Pancreas (tissue), 10 donors: Measurements from ENCODE around the gene HMG20B. TPM values are rescaled to one million over a fixed set of nuclear protein-coding genes. Genes with fewer than 3 reads are reported as not detected.
A peak's percentile ranks its signal among the peaks of the same experiment; 100 is the strongest.

Source experiments
- ATAC-seq, 4 donors: fragments of 200-7000 bp; cut with Tn5 transposase; one replicate each; pipeline versions ENCODE4 v1.8.0 to v1.9.1; 2020; ENCODE audit warnings: mild to moderate bottlenecking in 4 of 4, moderate library complexity in 4 of 4
- DNase-seq, 6 donors: peaks; one replicate each; pipeline ENCODE4 v3.0.0-alpha.2; 2020
- FAIRE-seq: peaks from 2 replicates; lab custom pipeline; 2012; peaks lifted over from hg19 to GRCh38; lab: Jason Lieb, UNC
- H3K27ac ChIP-seq, 4 donors: fragments of 200-600 bp; sonication (generic); 1 replicate in 3 of 4; 2 replicates in 1 of 4; pipeline versions ENCODE4 v1.5.0 to v1.8.0; 2020
- H3K27me3 ChIP-seq, 4 donors: fragments of 200-600 bp; one replicate each; pipeline ENCODE4 v1.8.0; 2021
- H3K36me3 ChIP-seq, 3 donors: fragments of 200-600 bp; sonication (generic) in 1 of 3; one replicate each; pipeline versions ENCODE4 v1.5.0 to v1.8.0; 2020 to 2021
- H3K4me1 ChIP-seq, 3 donors: fragments of 200-600 bp; one replicate each; pipeline ENCODE4 v1.8.0; 2021
- H3K4me3 ChIP-seq, 4 donors: fragments of 200-600 bp; sonication (generic) in 2 of 4; one replicate each; pipeline versions ENCODE4 v1.5.0 to v1.8.0; 2020 to 2021
- H3K9me3 ChIP-seq, 4 donors: fragments of 200-600 bp; one replicate each; pipeline ENCODE4 v1.8.0; 2021
- WGBS, 2 donors: extraction: QIAGEN DNeasy Blood & Tissue Kit; methylation state at CpG; one replicate each; pipeline ENCODE4 v1.1.7; 2013; 5-methylcytosine and 5-hydroxymethylcytosine counted together
- intact Hi-C, 3 donors: fragments of 100-400 bp; cut with DNase I; formaldehyde crosslinking; loops; one replicate each; pipeline versions ENCODE4 v1.11.1 to v1.14.2; 2022
- polyA plus RNA-seq, 2 donors: library from polyadenylated mRNA; stranded (reverse); fragments of 200-250 nt; gene quantifications; one replicate each; pipeline ENCODE4 v1.2.3, GENCODE V29; 2013
- total RNA-seq, 6 donors: library from RNA; stranded (reverse); fragmentation: NEBNext Ultra II Directional in 4 of 6; extraction: Animal tissue kit (Norgen Biotek cat#: 25700) in 4 of 6; gene quantifications; one replicate each; pipeline versions ENCODE4 v1.2.1 to v1.2.4, GENCODE V29; 2021 to 2023
- TF ChIP-seq, protein P1 (sequence below), 4 donors: fragments of 200-600 bp; sonication (generic) in 3 of 4; IDR thresholded peaks; one replicate each; pipeline versions ENCODE4 v1.5.0 to v1.8.0; 2021; ENCODE audit warnings: antibody characterized with exemption in 4 of 4
- donor health status: healthy with polysubstance abuse.
- donor health status: DM: no; HTN: no; CAD: no; lungs with moderate emphysema.
- donor health status: DM: no; HTN: no; CAD: no.
- donor health status: control.
- donor health status: control.
- donor health status: Bipolar disorder and iron deficiency.
- donor health status: DM: yes; HTN: yes; CAD: no.
- donor health status: DM: no; HTN: no; CAD: no.
- donor health status: DM: no; HTN: no; CAD: no.
- donor health status: DM: yes; HTN: yes; CAD: no.

Gene HMG20B
- total and polyA plus RNA-seq, 8 donors, result 26.3 to 102 (median 31.7) TPM

DNA sequence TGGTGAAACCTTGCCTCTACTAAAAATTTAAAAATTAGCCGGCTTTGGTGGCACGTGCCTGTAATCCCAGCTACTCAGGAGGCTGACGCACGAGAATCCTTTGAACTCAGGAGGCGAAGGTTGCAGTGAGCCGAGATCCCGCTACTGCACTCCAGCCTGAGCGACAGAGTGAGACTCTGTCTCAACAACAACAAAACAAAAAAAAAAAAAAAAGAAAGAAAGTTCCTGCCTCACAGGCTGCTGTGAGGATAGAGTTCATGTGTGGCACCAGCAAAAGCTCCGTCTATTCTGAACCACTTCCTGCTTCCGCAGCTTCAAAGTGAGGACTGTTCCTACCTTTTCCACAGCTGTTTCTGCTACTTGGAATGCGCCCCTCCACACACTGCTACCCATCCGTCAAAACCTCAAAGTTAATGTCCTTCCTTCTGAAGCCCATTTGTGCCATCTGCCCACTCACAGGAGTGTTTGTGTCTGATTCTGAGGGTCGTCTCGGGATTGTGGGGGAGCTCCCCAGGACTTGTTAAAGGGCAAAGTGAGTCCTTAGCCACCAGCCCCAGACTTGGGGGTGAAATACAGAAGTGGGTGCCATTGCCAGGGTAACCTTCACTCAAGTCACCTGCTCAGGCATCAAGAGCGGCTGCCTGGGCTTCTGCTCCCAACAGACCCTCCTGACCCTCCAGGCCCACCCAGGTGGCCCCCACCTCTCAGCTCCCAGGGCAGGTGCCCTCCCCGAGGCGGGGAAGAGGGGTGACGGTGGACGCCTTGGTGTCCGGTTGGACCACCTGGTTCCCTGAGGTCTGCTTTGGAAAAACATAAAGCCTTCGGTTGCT is 18.3 kb upstream of the HMG20B start:
- 85 to 86% methylated on average over 21 of the region's 21 CpGs for WGBS, 2 donors
- H3K36me3 ChIP-seq, result no peaks in the 10 kb centered on the region
- no peaks in the 10 kb centered on the region for H3K9me3 ChIP-seq
- DNase-seq (no peak), ATAC-seq (no peak), FAIRE-seq (no peak)
- TF ChIP-seq, protein P1, sequence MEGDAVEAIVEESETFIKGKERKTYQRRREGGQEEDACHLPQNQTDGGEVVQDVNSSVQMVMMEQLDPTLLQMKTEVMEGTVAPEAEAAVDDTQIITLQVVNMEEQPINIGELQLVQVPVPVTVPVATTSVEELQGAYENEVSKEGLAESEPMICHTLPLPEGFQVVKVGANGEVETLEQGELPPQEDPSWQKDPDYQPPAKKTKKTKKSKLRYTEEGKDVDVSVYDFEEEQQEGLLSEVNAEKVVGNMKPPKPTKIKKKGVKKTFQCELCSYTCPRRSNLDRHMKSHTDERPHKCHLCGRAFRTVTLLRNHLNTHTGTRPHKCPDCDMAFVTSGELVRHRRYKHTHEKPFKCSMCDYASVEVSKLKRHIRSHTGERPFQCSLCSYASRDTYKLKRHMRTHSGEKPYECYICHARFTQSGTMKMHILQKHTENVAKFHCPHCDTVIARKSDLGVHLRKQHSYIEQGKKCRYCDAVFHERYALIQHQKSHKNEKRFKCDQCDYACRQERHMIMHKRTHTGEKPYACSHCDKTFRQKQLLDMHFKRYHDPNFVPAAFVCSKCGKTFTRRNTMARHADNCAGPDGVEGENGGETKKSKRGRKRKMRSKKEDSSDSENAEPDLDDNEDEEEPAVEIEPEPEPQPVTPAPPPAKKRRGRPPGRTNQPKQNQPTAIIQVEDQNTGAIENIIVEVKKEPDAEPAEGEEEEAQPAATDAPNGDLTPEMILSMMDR (IDR thresholded peaks at IDR 0.05), result no peak
- H3K4me1 ChIP-seq, result peaks cover 0 to 11% (median 8%) of the 10 kb centered on the region in 3 donors
- H3K27me3 ChIP-seq, result no peaks in the 10 kb centered on the region
- no peak overlapping the region for H3K4me3 ChIP-seq
- intact Hi-C loops, result no loop called here
- peak overlapping the region in 1 of 4 donors; percentile 23 for H3K27ac ChIP-seq

- ATAC-seq, result no peak
- intact Hi-C loops, result no loop called here
- H3K4me3 ChIP-seq, result peak overlapping the region in 3 of 4 donors; percentile 76 to 95 (median 92)
- no peak for FAIRE-seq
- H3K36me3 ChIP-seq, result no peaks in the 10 kb centered on the region
- WGBS, 2 donors, result 48 to 54% methylated on average over 15 of the region's 15 CpGs
- TF ChIP-seq, protein P1 (IDR thresholded peaks at IDR 0.05), result no peak
- H3K9me3 ChIP-seq, result no peaks in the 10 kb centered on the region
- no peak overlapping the region for H3K27ac ChIP-seq
- DNase-seq, result peak in 1 of 6 donors; percentile 50
- H3K27me3 ChIP-seq, result no peaks in the 10 kb centered on the region
- H3K4me1 ChIP-seq, result peaks cover 0 to 11% (median 8%) of the 10 kb centered on the region in 3 donors
These were observed 16.9 kb upstream of the HMG20B start for GRCh38 chr19:3555653-3556422.

DNA sequence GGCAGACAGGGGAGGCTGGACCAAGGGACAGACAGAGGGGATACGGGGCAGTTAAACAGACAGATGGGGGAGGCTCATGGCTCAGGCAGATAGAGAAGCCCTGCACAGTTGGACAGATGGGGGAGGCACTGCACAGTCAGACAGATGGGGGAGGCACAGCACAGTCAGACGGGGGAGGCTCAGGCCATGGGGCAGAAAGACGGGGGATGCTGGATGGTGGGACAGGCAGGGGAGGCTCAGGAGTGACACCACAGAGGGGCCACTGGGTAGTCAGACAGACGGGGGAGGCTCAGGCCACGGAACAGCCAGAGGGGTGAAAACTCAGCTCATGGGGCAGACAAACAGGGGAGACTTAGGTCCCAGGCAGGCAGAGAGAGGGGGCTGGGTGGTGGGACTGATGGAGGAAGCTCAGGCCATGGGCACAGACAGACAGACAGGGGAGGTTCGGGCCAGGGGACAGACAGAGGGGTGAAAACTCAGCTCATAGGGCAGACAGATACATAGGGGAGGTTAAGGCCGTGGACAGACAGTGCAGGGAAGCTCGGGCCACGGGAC is 16.2 kb upstream of the HMG20B start:
- TF ChIP-seq, protein P1 (IDR thresholded peaks at IDR 0.05), result no peak
- no peaks in the 10 kb centered on the region for H3K9me3 ChIP-seq
- DNase-seq, result peak in 2 of 6 donors; percentile 18 to 60
- no peaks in the 10 kb centered on the region for H3K36me3 ChIP-seq
- 20 to 29% methylated on average over 9 of the region's 9 CpGs for WGBS, 2 donors
- H3K27me3 ChIP-seq, result no peaks in the 10 kb centered on the region
- peak overlapping the region; percentile 76 to 95 (median 88) for H3K4me3 ChIP-seq
- ATAC-seq, result no peak
- intact Hi-C loops, result no loop called here
- FAIRE-seq, result no peak
- H3K27ac ChIP-seq, result no peak overlapping the region
- peaks cover 0 to 11% (median 8%) of the 10 kb centered on the region in 3 donors for H3K4me1 ChIP-seq

DNA sequence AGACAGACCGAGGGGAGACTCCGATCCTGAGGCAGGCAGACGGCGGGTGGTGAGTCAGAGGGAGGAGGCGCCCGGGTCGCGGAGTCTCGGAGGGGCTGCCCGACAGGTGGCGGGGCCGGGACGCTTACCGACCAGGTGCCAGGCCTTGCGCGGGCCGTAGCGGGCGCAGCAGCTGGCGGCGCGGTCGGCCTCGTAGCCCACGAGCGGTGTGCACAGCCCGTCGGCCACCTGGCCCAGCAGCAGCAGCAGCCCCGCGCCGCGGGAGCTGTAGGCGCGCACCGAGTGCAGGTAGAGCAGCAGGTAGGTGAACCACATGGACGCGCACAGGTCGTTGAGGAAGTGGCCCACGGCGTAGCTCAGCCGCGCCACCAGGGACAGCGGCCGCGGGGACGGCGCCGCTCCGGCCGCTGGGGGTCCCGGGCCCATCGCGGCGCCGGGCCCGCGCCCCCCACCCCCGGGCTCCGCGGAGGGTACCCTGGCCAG is 15.7 kb upstream of the HMG20B start:
- TF ChIP-seq, protein P1 (IDR thresholded peaks at IDR 0.05), result no peak
- 0% methylated on average over 34 to 60 of the region's 60 CpGs for WGBS, 2 donors

More for the DNA sequence above, 15.7 kb upstream of the HMG20B start:
- Histone ChIP-seq H3K27ac (peak overlapping the region in 1 of 4 donors; percentile 65), H3K4me3 (peak overlapping the region; percentile 76 to 95 (median 88)), H3K4me1 (peaks cover 0 to 11% (median 8%) of the 10 kb centered on the region in 3 donors), H3K27me3 (no peaks in the 10 kb centered on the region), H3K36me3 (no peaks in the 10 kb centered on the region), H3K9me3 (no peaks in the 10 kb centered on the region)
- no peak for FAIRE-seq
- intact Hi-C loops, result no loop called here
- ATAC-seq, result peak; percentile 5 to 45 (median 12)
- peak in 5 of 6 donors; percentile 30 to 84 (median 70) for DNase-seq
